T47D (cell line): ENCODE data around the gene ITLN1.
A peak's percentile ranks its signal among the peaks of the same experiment; 100 is the strongest.
"Not testable (repeated sequence)": the region's sequence is repeated elsewhere in the genome, so short reads cannot be mapped to it uniquely, and the experiment has no call there.

Source experiments
- DNase-seq, 2 experiments: peaks; one replicate each; pipeline versions ENCODE4 v3.0.0 to v3.0.0-alpha.2; 2011 to 2012; ENCODE audit warnings: low read depth in 1 of 2, low spot score in 1 of 2
- JUND ChIP-seq: IDR thresholded peaks from 2 replicates; pipeline ENCODE4 v1.6.1; 2012; ENCODE audit warnings: low read depth
- in situ Hi-C: cut with HindIII; loops from 2 replicates; pipeline ENCODE4 v1.10.0; 2016; ENCODE audit warnings: low sequenced_read_pairs, low pct_unique_long_range_greater_than_20kb

ITLN1 gene

DNA sequence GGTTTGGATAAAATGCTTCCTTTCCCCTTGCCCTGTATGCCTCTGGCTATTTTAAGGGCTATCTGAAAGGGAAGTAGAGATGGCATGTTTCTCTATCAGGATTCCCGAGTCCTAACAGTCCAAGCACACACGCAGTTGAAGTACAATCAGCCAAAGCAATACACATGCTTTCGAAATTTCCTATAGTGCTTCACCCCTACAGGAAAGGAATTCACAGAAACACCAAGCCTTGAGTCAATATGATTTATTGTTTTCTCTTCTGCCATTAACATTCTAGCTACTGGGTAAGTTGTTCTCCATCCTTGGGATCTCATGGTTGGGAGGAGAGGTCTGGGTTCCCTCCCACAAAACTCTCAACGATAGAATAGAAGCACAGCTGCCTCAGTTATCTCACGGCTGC is 8.7 kb downstream of the ITLN1 start:
- in situ Hi-C loops, result no loop called here

DNA sequence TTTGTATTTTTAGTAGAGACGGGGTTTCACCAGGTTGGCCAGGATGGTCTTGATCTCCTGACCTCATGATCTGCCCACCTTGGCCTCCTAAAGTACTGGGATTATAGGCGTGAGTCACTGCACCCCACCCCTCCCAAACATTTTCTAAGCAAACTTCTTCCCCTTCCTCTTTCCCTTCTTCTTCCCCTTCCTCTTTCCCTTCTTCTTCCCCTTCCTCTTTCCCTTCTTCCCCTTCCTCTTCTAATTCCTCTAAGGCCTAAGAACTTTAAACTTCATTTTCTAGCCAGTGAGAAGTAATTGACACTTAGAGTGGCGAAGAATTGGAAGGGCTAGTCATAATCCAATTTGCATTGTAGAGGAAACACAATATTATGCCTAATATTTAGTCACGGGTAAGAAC is 9.4 kb downstream of the ITLN1 start:
- DNase-seq, in situ Hi-C loops: not testable (repeated sequence)

More for the DNA sequence above, 8.7 kb downstream of the ITLN1 start:
- DNase-seq, result no peak
- TF ChIP-seq JUND, result no peak

DNA sequence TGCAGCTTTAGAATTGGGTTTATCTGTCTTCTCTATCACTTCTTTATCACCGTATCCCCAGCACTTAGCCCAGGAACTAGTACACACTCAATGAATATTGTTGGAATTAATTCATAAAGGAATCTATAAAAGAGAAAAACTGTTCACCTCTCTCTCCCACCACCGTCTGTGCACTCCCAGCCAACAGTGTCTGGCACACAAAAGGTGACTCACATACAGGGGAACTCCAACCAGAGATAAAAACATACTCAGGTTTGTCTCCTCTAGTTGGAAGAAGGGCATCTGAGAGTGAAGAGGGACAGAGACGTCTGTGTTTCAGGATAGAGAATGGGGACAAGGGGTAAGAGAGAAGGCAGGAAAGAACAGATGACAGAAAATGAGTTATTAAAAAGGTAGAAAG is 10.0 kb downstream of the ITLN1 start:
- no peak for TF ChIP-seq JUND
- DNase-seq, result no peak
- in situ Hi-C loops, result no loop called here

DNA sequence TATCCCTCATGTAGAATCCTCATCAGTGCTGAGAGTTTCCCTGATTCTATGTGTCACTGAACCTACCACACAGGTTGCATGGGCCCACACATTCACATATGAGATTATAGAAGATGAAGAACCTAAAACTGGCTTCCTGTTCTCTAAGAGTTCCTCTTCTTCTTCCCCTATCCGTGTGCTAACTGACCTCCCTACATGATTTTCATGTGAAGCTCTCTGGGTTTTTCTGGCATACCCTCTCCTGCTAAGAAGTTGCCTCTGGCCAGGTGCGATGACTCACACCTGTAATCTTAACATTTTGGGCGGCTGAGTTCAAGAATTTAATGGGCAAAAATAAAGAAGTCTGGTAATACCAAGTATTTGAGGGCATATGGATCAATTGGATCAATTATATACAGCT is 16.8 kb downstream of the ITLN1 start:
- no peak for DNase-seq
- in situ Hi-C loops, result no loop called here
- no peak for TF ChIP-seq JUND

GRCh38 chr1:160867651-160868050 is 17.3 kb downstream of the ITLN1 start:
- DNase-seq, in situ Hi-C loops: not testable (repeated sequence)

- in situ Hi-C loops, result no loop called here
- TF ChIP-seq JUND, result no peak
- no peak for DNase-seq
These were observed 18.2 kb downstream of the ITLN1 start for GRCh38 chr1:160866695-160867260.

GRCh38 chr1:160866001-160866694 is 18.8 kb downstream of the ITLN1 start:
- no peak for TF ChIP-seq JUND
- no peak for DNase-seq
- in situ Hi-C loops, result no loop called here

GRCh38 chr1:160865337-160865736 is 19.6 kb downstream of the ITLN1 start:
- no peak for DNase-seq

GRCh38 chr1:160864173-160864572 is 20.8 kb downstream of the ITLN1 start:
- no peak for TF ChIP-seq JUND
- DNase-seq, result no peak
- in situ Hi-C loops, result no loop called here

More at GRCh38 chr1:160865337-160865736, 19.6 kb downstream of the ITLN1 start:
- in situ Hi-C loops, result no loop called here
- no peak for TF ChIP-seq JUND

DNA sequence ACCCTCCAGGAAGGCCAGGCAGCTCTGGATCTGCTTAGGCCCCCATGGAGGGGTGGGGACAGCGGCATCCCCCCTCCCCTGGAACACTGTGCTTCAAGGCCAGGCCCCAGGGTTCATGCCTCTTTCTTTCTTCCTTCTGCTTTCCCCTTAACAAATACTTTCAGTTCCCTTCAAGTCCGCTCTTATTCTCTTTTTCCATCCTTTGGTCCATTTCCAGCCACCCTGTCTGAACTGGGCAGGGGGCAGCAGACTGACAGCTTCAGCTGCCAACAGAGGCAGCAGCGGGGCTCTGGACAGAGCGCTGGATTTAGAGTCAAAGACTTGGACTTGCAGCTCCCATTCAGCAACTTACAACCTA is 21.2 kb downstream of the ITLN1 start:
- in situ Hi-C loops, result no loop called here
- TF ChIP-seq JUND, result no peak
- no peak for DNase-seq

DNA sequence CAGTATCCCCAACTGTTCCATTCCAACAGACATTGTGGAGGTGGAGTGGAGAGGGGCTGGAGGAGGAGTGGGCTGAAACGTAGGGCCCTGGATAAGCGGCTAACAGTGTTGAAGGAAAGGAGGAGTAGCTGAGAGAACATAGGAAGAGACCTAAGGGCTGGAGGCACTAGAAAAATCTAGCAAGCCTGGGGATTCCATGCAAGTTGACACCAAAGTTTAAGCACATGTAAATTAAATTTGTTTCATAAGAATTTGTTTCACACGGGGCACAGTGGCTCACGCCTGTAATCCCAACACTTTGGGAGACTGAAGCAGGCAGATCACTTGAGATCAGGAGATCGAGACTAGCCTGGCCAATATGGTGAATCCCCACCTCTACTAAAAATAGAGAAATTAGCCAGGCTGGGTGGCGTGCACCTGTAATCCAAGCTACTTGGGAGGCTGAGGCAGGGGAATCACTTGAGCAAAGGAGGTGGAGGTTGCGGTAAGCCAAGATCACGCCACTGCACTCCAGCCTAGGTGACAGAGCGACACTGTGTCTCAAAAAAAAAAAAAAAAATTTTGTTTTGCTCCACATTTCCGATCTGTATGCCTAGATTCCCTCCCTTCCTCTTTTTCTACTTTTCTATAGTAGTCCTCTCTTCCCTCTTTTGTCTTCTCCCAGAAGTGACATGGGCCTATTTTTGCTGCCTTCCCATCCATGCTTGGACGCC is 21.8 kb downstream of the ITLN1 start:
- in situ Hi-C loops, result no loop called here
- TF ChIP-seq JUND, result no peak
- DNase-seq, result no peak

- peak in 1 of 2 experiments; percentile 37 for DNase-seq
- in situ Hi-C loops, result no loop called here
- no peak for TF ChIP-seq JUND
These were observed 22.5 kb downstream of the ITLN1 start, which contains the start of gene CD244 for GRCh38 chr1:160862203-160863060. Gene CD244, minus strand, starts transcription at chr1:160862887. Its CDS starts 210 bp downstream, at chr1:160862677.
